SK-N-SH (cell line): Measurements from ENCODE around the gene ZNF827. TPM values are rescaled to one million over a fixed set of nuclear protein-coding genes. Genes with fewer than 3 reads are reported as not detected.

Source experiments
- CTCF ChIA-PET: fragments of 300-600, 350-600 bp; formaldehyde crosslinking; extraction: SDS; loops from one replicate; lab custom pipeline; 2021; lab: Yijun Ruan, JAX
- POLR2A ChIA-PET: fragments of 350-600 bp; sonication (Branson Sonifier 250); formaldehyde crosslinking; extraction: SDS; loops from one replicate; lab custom pipeline; 2020; ENCODE audit warnings: antibody characterized with exemption, inconsistent platforms; lab: Yijun Ruan, JAX
- DNase-seq: peaks from one replicate; pipeline ENCODE4 v3.0.0; 2012
- H2AFZ ChIP-seq: fragments of 200-600 bp; sonication (generic); 2 replicates; pipeline ENCODE4 v1.8.1; 2016; ENCODE audit warnings: antibody characterized with exemption, mild to moderate bottlenecking, low read depth
- H3F3A ChIP-seq: fragments of 200-600 bp; sonication (generic); replicated peaks from 2 replicates; pipeline ENCODE3; 2016; ENCODE audit warnings: antibody characterized with exemption, mild to moderate bottlenecking; ENCODE audit not compliant: insufficient read depth
- H3K27ac ChIP-seq, 2 experiments: fragments of 200-500 bp in 1 of 2; fragments of 200-600 bp in 1 of 2; sonication (Bioruptor generic) in 1 of 2; sonication (generic), shearing (Covaris generic) in 1 of 2; 2 replicates each; pipeline versions ENCODE4 v1.5.1 to v1.6.1; 2014 to 2016; ENCODE audit warnings: low read depth in 2 of 2, inconsistent platforms in 1 of 2, low read length in 1 of 2, mild to moderate bottlenecking in 1 of 2, mixed read lengths in 1 of 2
- H3K27me3 ChIP-seq: fragments of 200-600 bp; sonication (generic), shearing (Covaris generic); 2 replicates; pipeline ENCODE4 v1.6.1; 2016; ENCODE audit warnings: mixed run types; ENCODE audit not compliant: insufficient read depth
- H3K36me3 ChIP-seq, 2 experiments: fragments of 200-500 bp in 1 of 2; fragments of 200-600 bp in 1 of 2; sonication (Bioruptor generic) in 1 of 2; sonication (generic) in 1 of 2; replicated peaks in 1 of 2; 2 replicates each; pipeline versions ENCODE3 to v1.5.1; 2014 to 2016; ENCODE audit warnings: low read length in 1 of 2, mild to moderate bottlenecking in 1 of 2; ENCODE audit not compliant: insufficient read depth in 2 of 2, control insufficient read depth in 1 of 2
- H3K4me1 ChIP-seq, 2 experiments: fragments of 200-500 bp in 1 of 2; fragments of 200-600 bp in 1 of 2; sonication (Bioruptor generic) in 1 of 2; sonication (generic), shearing (Covaris generic) in 1 of 2; 2 replicates each; pipeline versions ENCODE4 v1.5.1 to v1.6.1; 2014 to 2016; ENCODE audit warnings: low read depth in 1 of 2, low read length in 1 of 2, mixed run types in 1 of 2; ENCODE audit not compliant: insufficient read depth in 2 of 2, control insufficient read depth in 1 of 2
- H3K4me2 ChIP-seq: fragments of 200-600 bp; sonication (generic), shearing (Covaris generic); 2 replicates; pipeline ENCODE4 v1.6.1; 2017; ENCODE audit warnings: mixed run types
- H3K4me3 ChIP-seq, 2 experiments: fragments of 200-500 bp in 1 of 2; fragments of 200-600 bp in 1 of 2; sonication (Bioruptor generic) in 1 of 2; sonication (generic), shearing (Covaris generic) in 1 of 2; 2 replicates each; pipeline versions ENCODE4 v1.5.1 to v1.8.1; 2014 to 2016; ENCODE audit warnings: low read depth in 2 of 2, inconsistent platforms in 1 of 2, low read length in 1 of 2, mild to moderate bottlenecking in 1 of 2, mixed read lengths in 1 of 2, moderate library complexity in 1 of 2
- H3K79me2 ChIP-seq: fragments of 200-600 bp; sonication (generic); 2 replicates; pipeline ENCODE4 v1.8.1; 2017; ENCODE audit warnings: mild to moderate bottlenecking; ENCODE audit not compliant: insufficient read depth
- H3K9ac ChIP-seq: fragments of 200-600 bp; sonication (generic); 2 replicates; pipeline ENCODE4 v1.6.1; 2017; ENCODE audit warnings: mixed run types
- H3K9me2 ChIP-seq: fragments of 200-600 bp; sonication (generic); 2 replicates; pipeline ENCODE4 v1.6.1; 2017; ENCODE audit warnings: mixed run types
- H3K9me3 ChIP-seq: fragments of 200-600 bp; sonication (generic); 2 replicates; pipeline ENCODE4 v1.6.1; 2017; ENCODE audit warnings: mixed run types, mild to moderate bottlenecking, moderate library complexity
- H4K20me1 ChIP-seq: fragments of 200-600 bp; sonication (generic); 2 replicates; pipeline ENCODE4 v1.6.1; 2017; ENCODE audit warnings: mild to moderate bottlenecking, mixed run types; ENCODE audit not compliant: insufficient read depth
- ELF1 ChIP-seq: IDR thresholded peaks from 2 replicates; pipeline ENCODE4 v1.4.0; 2012
- EP300 ChIP-seq, 2 experiments: IDR thresholded peaks; 2 replicates each; pipeline versions ENCODE4 v1.4.0 to v1.6.1; 2012; ENCODE audit warnings: borderline replicate concordance in 1 of 2, low read depth in 1 of 2, low read length in 1 of 2
- FOSL2 ChIP-seq: IDR thresholded peaks from 2 replicates; pipeline ENCODE4 v1.4.0; 2012; ENCODE audit warnings: low read depth, mild to moderate bottlenecking, moderate library complexity, borderline replicate concordance
- GABPA ChIP-seq: IDR thresholded peaks from 2 replicates; pipeline ENCODE4 v1.4.0; 2012; ENCODE audit warnings: low read depth, mild to moderate bottlenecking
- GATA2 ChIP-seq: sonication (generic); formaldehyde crosslinking; IDR thresholded peaks from 2 replicates; pipeline ENCODE4 v1.5.0; 2020; ENCODE audit warnings: mild to moderate bottlenecking, missing genetic modification reagents
- JUND ChIP-seq: IDR thresholded peaks from 2 replicates; pipeline ENCODE4 v1.4.0; 2012
- NFIC ChIP-seq: IDR thresholded peaks from 2 replicates; pipeline ENCODE4 v1.4.0; 2012; ENCODE audit warnings: borderline replicate concordance
- RXRA ChIP-seq: IDR thresholded peaks from 2 replicates; pipeline ENCODE4 v1.4.0; 2012; ENCODE audit warnings: low read depth, mild to moderate bottlenecking, borderline replicate concordance
- SMC3 ChIP-seq: IDR thresholded peaks from 2 replicates; pipeline ENCODE4 v1.6.1; 2012; ENCODE audit warnings: low read depth, low read length, improper control_type of control experiment
- TCF12 ChIP-seq: IDR thresholded peaks from 2 replicates; pipeline ENCODE4 v1.4.0; 2012
- TEAD4 ChIP-seq: IDR thresholded peaks from 2 replicates; pipeline ENCODE4 v1.4.0; 2012; ENCODE audit warnings: mild to moderate bottlenecking, borderline replicate concordance; ENCODE audit not compliant: insufficient read depth
- polyA plus RNA-seq, 3 experiments: library from polyadenylated mRNA; depleted of rRNA; stranded (reverse); fragments of >200 nt; gene quantifications; 2 replicates each; pipeline ENCODE4 v1.2.3, GENCODE V29; 2012
- TF ChIP-seq, protein P1 (sequence below): IDR thresholded peaks from 2 replicates; pipeline ENCODE4 v1.4.0; 2012; ENCODE audit warnings: low read depth
- TF ChIP-seq, protein P2 (sequence below): IDR thresholded peaks from 2 replicates; pipeline ENCODE4; 2012
- TF ChIP-seq, protein P3 (sequence below): fragments of 150-350 bp; IDR thresholded peaks from 2 replicates; pipeline ENCODE4 v1.6.1; 2016; ENCODE audit warnings: mild to moderate bottlenecking, low read depth, low read length
- TF ChIP-seq, protein P4 (sequence below): fragments of 200-600 bp; sonication (generic); IDR thresholded peaks from 2 replicates; pipeline ENCODE4 v1.6.1; 2017; ENCODE audit warnings: antibody characterized with exemption, mild to moderate bottlenecking, moderate library complexity
- TF ChIP-seq, protein P5 (sequence below): IDR thresholded peaks from 2 replicates; pipeline ENCODE4 v1.4.0; 2012; ENCODE audit warnings: low read depth, borderline replicate concordance
- TF ChIP-seq, protein P6 (sequence below): fragments of 150-350 bp; IDR thresholded peaks from 2 replicates; pipeline ENCODE4 v1.6.1; 2017; ENCODE audit warnings: antibody characterized with exemption, low read length, low read depth, borderline replicate concordance

Gene ZNF827
- polyA plus RNA-seq, 1 of the 3 experiments (the other 2 are of a cell fraction) = 23.2 TPM

DNA sequence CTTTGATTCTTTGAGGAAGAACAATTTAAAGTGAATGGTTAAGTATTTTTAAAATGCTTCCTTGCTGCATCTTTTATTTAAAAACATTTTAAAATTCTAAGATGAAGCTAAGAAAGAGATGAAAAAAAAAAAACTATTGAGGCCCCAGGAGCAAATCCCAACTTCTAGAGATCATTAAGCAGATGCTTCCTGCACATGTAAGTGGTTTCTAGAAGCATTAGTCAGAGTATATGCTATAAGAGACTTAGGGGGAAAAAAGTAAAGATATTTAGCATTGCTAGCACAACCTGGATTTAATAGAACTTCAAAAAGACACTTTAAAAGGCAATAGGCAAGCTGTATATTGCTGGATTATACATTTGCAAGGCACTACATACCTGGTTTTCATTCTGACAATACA, 64.7 kb downstream of the ZNF827 start:
- no peak overlapping the region for H2AFZ ChIP-seq
- peaks cover 12% of the 10 kb centered on the region; the same call in 1 of the 2 replicates for H3K79me2 ChIP-seq
- no peaks in the 10 kb centered on the region for H3K27me3 ChIP-seq
- no peak for DNase-seq
- H3K9me2 ChIP-seq = no peaks in the 10 kb centered on the region
- POLR2A ChIA-PET = no interaction called here
- H3K36me3 ChIP-seq = peaks cover 20 to 33% of the 10 kb centered on the region in 2 experiments
- H3K4me2 ChIP-seq = no peak overlapping the region
- H3F3A ChIP-seq = peaks cover 4% of the 10 kb centered on the region
- no peak overlapping the region for H3K4me3 ChIP-seq
- TF ChIP-seq, protein P1, sequence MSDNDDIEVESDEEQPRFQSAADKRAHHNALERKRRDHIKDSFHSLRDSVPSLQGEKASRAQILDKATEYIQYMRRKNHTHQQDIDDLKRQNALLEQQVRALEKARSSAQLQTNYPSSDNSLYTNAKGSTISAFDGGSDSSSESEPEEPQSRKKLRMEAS = no peak
- TF ChIP-seq, protein P2, sequence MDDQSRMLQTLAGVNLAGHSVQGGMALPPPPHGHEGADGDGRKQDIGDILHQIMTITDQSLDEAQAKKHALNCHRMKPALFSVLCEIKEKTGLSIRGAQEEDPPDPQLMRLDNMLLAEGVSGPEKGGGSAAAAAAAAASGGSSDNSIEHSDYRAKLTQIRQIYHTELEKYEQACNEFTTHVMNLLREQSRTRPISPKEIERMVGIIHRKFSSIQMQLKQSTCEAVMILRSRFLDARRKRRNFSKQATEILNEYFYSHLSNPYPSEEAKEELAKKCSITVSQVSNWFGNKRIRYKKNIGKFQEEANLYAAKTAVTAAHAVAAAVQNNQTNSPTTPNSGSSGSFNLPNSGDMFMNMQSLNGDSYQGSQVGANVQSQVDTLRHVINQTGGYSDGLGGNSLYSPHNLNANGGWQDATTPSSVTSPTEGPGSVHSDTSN = no peak
- no peak for TF ChIP-seq ELF1
- no peak for TF ChIP-seq JUND
- TF ChIP-seq, protein P3, sequence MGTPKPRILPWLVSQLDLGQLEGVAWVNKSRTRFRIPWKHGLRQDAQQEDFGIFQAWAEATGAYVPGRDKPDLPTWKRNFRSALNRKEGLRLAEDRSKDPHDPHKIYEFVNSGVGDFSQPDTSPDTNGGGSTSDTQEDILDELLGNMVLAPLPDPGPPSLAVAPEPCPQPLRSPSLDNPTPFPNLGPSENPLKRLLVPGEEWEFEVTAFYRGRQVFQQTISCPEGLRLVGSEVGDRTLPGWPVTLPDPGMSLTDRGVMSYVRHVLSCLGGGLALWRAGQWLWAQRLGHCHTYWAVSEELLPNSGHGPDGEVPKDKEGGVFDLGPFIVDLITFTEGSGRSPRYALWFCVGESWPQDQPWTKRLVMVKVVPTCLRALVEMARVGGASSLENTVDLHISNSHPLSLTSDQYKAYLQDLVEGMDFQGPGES = no peak
- no peak for TF ChIP-seq EP300 (IDR thresholded peaks at IDR 0.05; ENCODE audit: borderline replicate concordance in 1 of 2, low read depth in 1 of 2, low read length in 1 of 2)
- no peak for TF ChIP-seq NFIC
- TF ChIP-seq TEAD4 = no peak
- TF ChIP-seq SMC3 = no peak
- TF ChIP-seq, protein P4, sequence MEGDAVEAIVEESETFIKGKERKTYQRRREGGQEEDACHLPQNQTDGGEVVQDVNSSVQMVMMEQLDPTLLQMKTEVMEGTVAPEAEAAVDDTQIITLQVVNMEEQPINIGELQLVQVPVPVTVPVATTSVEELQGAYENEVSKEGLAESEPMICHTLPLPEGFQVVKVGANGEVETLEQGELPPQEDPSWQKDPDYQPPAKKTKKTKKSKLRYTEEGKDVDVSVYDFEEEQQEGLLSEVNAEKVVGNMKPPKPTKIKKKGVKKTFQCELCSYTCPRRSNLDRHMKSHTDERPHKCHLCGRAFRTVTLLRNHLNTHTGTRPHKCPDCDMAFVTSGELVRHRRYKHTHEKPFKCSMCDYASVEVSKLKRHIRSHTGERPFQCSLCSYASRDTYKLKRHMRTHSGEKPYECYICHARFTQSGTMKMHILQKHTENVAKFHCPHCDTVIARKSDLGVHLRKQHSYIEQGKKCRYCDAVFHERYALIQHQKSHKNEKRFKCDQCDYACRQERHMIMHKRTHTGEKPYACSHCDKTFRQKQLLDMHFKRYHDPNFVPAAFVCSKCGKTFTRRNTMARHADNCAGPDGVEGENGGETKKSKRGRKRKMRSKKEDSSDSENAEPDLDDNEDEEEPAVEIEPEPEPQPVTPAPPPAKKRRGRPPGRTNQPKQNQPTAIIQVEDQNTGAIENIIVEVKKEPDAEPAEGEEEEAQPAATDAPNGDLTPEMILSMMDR = no peak
- TF ChIP-seq, all 33 proteins: peak for 0
- Histone ChIP-seq H3K9me3 (no peaks in the 10 kb centered on the region), H3K9ac (no peak overlapping the region), H3K27ac (no peak overlapping the region), H4K20me1 (no peaks in the 10 kb centered on the region), H3K4me1 (peaks cover 5 to 10% of the 10 kb centered on the region in 2 experiments; a peak in 3 of 4 replicates)
- CTCF ChIA-PET = no interaction called here

DNA sequence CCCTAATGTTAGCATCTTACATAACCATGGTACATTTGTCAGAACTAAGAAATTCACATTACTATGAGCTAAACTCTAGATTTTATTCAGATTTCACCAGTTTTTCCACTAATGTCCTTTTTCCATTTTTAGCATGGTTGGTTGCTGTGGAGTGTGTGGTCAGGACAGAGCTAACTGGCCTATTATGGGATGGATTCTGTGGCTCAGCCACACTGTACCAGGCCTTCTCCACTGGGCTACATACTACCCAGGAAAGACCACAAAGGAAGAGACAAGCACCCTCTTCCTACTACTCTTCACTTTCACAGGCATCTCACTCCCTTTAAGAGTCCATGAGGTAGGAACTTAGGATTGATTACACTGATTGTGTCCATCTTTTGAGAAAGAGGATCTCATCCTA, 67.4 kb downstream of the ZNF827 start:
- H2AFZ ChIP-seq = no peak overlapping the region
- peaks cover 19% of the 10 kb centered on the region; the same call in 1 of the 2 replicates for H3K79me2 ChIP-seq
- ChIA-PET POLR2A (no interaction called here), CTCF (no interaction called here)
- H3K27ac ChIP-seq = no peak overlapping the region; a peak in 1 of 4 replicates
- no peaks in the 10 kb centered on the region for H3K27me3 ChIP-seq
- peaks cover 8 to 9% of the 10 kb centered on the region in 2 experiments; a peak in 3 of 4 replicates for H3K4me1 ChIP-seq
- no peaks in the 10 kb centered on the region for H3K9me3 ChIP-seq
- DNase-seq = no peak
- H3K4me2 ChIP-seq = no peak overlapping the region
- no peak overlapping the region for H3K9ac ChIP-seq
- no peak overlapping the region for H3K4me3 ChIP-seq
- H3F3A ChIP-seq = peaks cover 8% of the 10 kb centered on the region
- H3K9me2 ChIP-seq = no peaks in the 10 kb centered on the region
- H4K20me1 ChIP-seq = no peaks in the 10 kb centered on the region
- peaks cover 34 to 35% of the 10 kb centered on the region in 2 experiments for H3K36me3 ChIP-seq
- TF ChIP-seq TCF12 (no peak), NFIC (no peak), FOSL2 (no peak), RXRA (no peak), SMC3 (no peak), GATA2 (CRISPR knock-in tag) (no peak), GABPA (no peak)
- TF ChIP-seq, protein P4 = no peak
- TF ChIP-seq, protein P1 = no peak
- TF ChIP-seq, protein P3 = no peak
- TF ChIP-seq, protein P5, sequence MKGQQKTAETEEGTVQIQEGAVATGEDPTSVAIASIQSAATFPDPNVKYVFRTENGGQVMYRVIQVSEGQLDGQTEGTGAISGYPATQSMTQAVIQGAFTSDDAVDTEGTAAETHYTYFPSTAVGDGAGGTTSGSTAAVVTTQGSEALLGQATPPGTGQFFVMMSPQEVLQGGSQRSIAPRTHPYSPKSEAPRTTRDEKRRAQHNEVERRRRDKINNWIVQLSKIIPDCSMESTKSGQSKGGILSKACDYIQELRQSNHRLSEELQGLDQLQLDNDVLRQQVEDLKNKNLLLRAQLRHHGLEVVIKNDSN = no peak
- TF ChIP-seq, protein P6, sequence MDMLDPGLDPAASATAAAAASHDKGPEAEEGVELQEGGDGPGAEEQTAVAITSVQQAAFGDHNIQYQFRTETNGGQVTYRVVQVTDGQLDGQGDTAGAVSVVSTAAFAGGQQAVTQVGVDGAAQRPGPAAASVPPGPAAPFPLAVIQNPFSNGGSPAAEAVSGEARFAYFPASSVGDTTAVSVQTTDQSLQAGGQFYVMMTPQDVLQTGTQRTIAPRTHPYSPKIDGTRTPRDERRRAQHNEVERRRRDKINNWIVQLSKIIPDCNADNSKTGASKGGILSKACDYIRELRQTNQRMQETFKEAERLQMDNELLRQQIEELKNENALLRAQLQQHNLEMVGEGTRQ = no peak
